RWPE1 (cell line): ENCODE results near the gene ZC3H12A.

ENCODE experiments used
- CTCF ChIA-PET: fragments of 350-600 bp; sonication (Branson Sonifier 250); formaldehyde crosslinking; extraction: SDS; loops from one replicate; lab custom pipeline; 2021; lab: Yijun Ruan, JAX
- POLR2A ChIA-PET: fragments of 400-600 bp; formaldehyde crosslinking; extraction: SDS; loops from one replicate; lab custom pipeline; 2020; ENCODE audit warnings: antibody characterized with exemption; ENCODE audit not compliant: low non-redundant PET; lab: Yijun Ruan, JAX
- DNase-seq: peaks from one replicate; pipeline ENCODE4 v3.0.0; 2012; ENCODE audit warnings: low spot score
- H3K27ac ChIP-seq: fragments of 450-650 bp; 2 replicates; pipeline ENCODE4 v1.5.1; 2017
- CTCF ChIP-seq: fragments of 450-650 bp; conservative IDR thresholded peaks from 2 replicates; pipeline ENCODE4 v1.5.1; 2017; ENCODE audit warnings: low read depth, mild to moderate bottlenecking

ZC3H12A gene

GRCh38 chr1:37487619-37487984, 13.2 kb downstream of the ZC3H12A start:
- no peak for DNase-seq
- POLR2A ChIA-PET, result interaction anchor here (0.7 kb wide), 1 partner anchor 33 kb away, joined by 3 read pairs; no protein-coding TSS in a partner anchor
- TF ChIP-seq CTCF, result peak; percentile 58
- CTCF ChIA-PET, result interaction anchor here (0.5 to 4.1 kb wide), 14 partner anchors 9 to 918 kb away, joined by 3 to 43 read pairs (median 5); partner anchors contain the start of gene MEAF6
- peak overlapping the region; percentile 100 for H3K27ac ChIP-seq

- DNase-seq, result no peak
- POLR2A ChIA-PET, result no interaction called here
- TF ChIP-seq CTCF, result no peak
- CTCF ChIA-PET, result interaction anchor here (0.7 kb wide), 1 partner anchor 390 kb away, joined by 8 read pairs; no protein-coding TSS in a partner anchor
- H3K27ac ChIP-seq, result no peak overlapping the region
Measured at GRCh38 chr1:37493336-37494098, 19.1 kb downstream of the ZC3H12A start.

GRCh38 chr1:37495875-37496274, 21.5 kb downstream of the ZC3H12A start:
- H3K27ac ChIP-seq, result no peak overlapping the region
- no peak for TF ChIP-seq CTCF
- POLR2A ChIA-PET, result no interaction called here
- no peak for DNase-seq
- CTCF ChIA-PET, result interaction anchor here (3.4 kb wide), 1 partner anchor 9 kb away, joined by 15 read pairs; no protein-coding TSS in a partner anchor

- CTCF ChIA-PET, result interaction anchor here (3.4 kb wide), 1 partner anchor 11 kb away, joined by 15 read pairs; no protein-coding TSS in a partner anchor
- POLR2A ChIA-PET, result no interaction called here
- H3K27ac ChIP-seq, result peak overlapping the region; percentile 27; the same call in 1 of the 2 replicates
Measured at GRCh38 chr1:37497832-37498231, 23.5 kb downstream of the ZC3H12A start.

GRCh38 chr1:37498872-37499617, 24.7 kb downstream of the ZC3H12A start:
- peak overlapping the region; percentile 70 for H3K27ac ChIP-seq

More at GRCh38 chr1:37497832-37498231, 23.5 kb downstream of the ZC3H12A start:
- no peak for DNase-seq
- TF ChIP-seq CTCF, result no peak

More at GRCh38 chr1:37498872-37499617, 24.7 kb downstream of the ZC3H12A start:
- TF ChIP-seq CTCF, result no peak
- CTCF ChIA-PET, result interaction anchor here (1.2 to 3.4 kb wide), 4 partner anchors 10 to 15 kb away, joined by 3 to 15 read pairs (median 5); partner anchors contain the start of gene MEAF6
- POLR2A ChIA-PET, result interaction anchor here (0.5 kb wide), 1 partner anchor 62 kb away, joined by 3 read pairs; no protein-coding TSS in a partner anchor
- DNase-seq, result no peak
